Sigmoid colon (tissue), 4 donors: ENCODE results near the gene ATXN1.

Experiments used
- CTCF ChIP-seq, 4 experiments: fragments of 450-650 bp in 3 of 4; fragments of 200-600 bp in 1 of 4; IDR thresholded peaks; one replicate each; pipeline ENCODE4 v1.5.1; 2016 to 2019; ENCODE audit warnings: antibody characterized with exemption in 4 of 4, mild to moderate bottlenecking in 3 of 4, moderate library complexity in 2 of 4
- EP300 ChIP-seq, 4 donors: sonication (generic); formaldehyde crosslinking; IDR thresholded peaks; one replicate each; pipeline ENCODE4 v1.6.1; 2017; ENCODE audit warnings: antibody characterized with exemption in 4 of 4
- POLR2A ChIP-seq, 2 donors: fragments of 450-650 bp; IDR thresholded peaks; one replicate each; pipeline ENCODE4 v1.6.1; 2016; ENCODE audit warnings: antibody characterized with exemption in 2 of 2, mild to moderate bottlenecking in 2 of 2, moderate library complexity in 2 of 2
- POLR2AphosphoS5 ChIP-seq, 4 donors: sonication (generic); formaldehyde crosslinking; IDR thresholded peaks; one replicate each; pipeline ENCODE4 v1.6.1; 2017; ENCODE audit warnings: antibody characterized with exemption in 4 of 4

- TF ChIP-seq CTCF (IDR thresholded peaks at IDR 0.05) (no peak), POLR2AphosphoS5 (IDR thresholded peaks at IDR 0.05) (no peak), POLR2A (IDR thresholded peaks at IDR 0.05) (no peak), EP300 (IDR thresholded peaks at IDR 0.05) (no peak)
These were observed 166.4 kb downstream of the ATXN1 start for GRCh38 chr6:16594849-16595248.
